DND-41 (cell line): ENCODE results near the gene LIN54.

Source experiments
- ATAC-seq: fragments of 200-7000 bp; cut with Tn5 transposase; 3 replicates; pipeline ENCODE4 v1.9.1; 2021; ENCODE audit warnings: low read depth; ENCODE audit not compliant: insufficient read depth
- DNase-seq: peaks from one replicate; pipeline ENCODE4 v3.0.0-alpha.2; 2020
- H2AFZ ChIP-seq: 2 replicates; pipeline ENCODE4 v1.6.0; 2012; ENCODE audit warnings: low read depth, low read length
- H3K27ac ChIP-seq: 2 replicates; pipeline ENCODE4 v1.5.1; 2012; ENCODE audit warnings: low read length, inconsistent platforms
- H3K27me3 ChIP-seq: fragments of 200-600 bp; sonication (generic); 2 replicates; pipeline ENCODE4 v1.6.0; 2012; ENCODE audit warnings: low read length, mild to moderate bottlenecking, inconsistent platforms; ENCODE audit not compliant: insufficient read depth, poor library complexity
- H3K36me3 ChIP-seq: 2 replicates; pipeline ENCODE4 v1.5.1; 2012; ENCODE audit warnings: low read length, inconsistent platforms; ENCODE audit not compliant: insufficient read depth
- H3K4me1 ChIP-seq: 2 replicates; pipeline ENCODE4 v1.5.1; 2012; ENCODE audit warnings: mild to moderate bottlenecking, low read length; ENCODE audit not compliant: insufficient read depth
- H3K4me2 ChIP-seq: 2 replicates; pipeline ENCODE4 v1.6.0; 2012; ENCODE audit warnings: mild to moderate bottlenecking, moderate library complexity, low read length, inconsistent platforms; ENCODE audit not compliant: insufficient read depth
- H3K4me3 ChIP-seq, 2 experiments: fragments of 200-600 bp in 1 of 2; shearing (Covaris generic) in 1 of 2; 2 replicates each; pipeline ENCODE4 v1.5.1; 2012 to 2016; ENCODE audit warnings: inconsistent platforms in 2 of 2, low read length in 2 of 2, mild to moderate bottlenecking in 2 of 2, low read depth in 1 of 2, moderate library complexity in 1 of 2
- H3K79me2 ChIP-seq: 2 replicates; pipeline ENCODE4 v1.6.0; 2012; ENCODE audit warnings: low read length, inconsistent platforms; ENCODE audit not compliant: insufficient read depth
- H3K9ac ChIP-seq: 2 replicates; pipeline ENCODE4 v1.6.0; 2012; ENCODE audit warnings: low read depth, mild to moderate bottlenecking, inconsistent platforms, low read length, moderate library complexity
- H3K9me3 ChIP-seq: 2 replicates; pipeline ENCODE4 v1.5.1; 2012; ENCODE audit warnings: low read length, moderate library complexity, mild to moderate bottlenecking, inconsistent platforms; ENCODE audit not compliant: insufficient read depth, severe bottlenecking
- H4K20me1 ChIP-seq: 2 replicates; pipeline ENCODE4 v1.6.0; 2012; ENCODE audit warnings: low read length; ENCODE audit not compliant: insufficient read depth
- CTCF ChIP-seq: IDR thresholded peaks from 2 replicates; pipeline ENCODE4 v1.5.1; 2012; ENCODE audit warnings: borderline replicate concordance, low read length, moderate library complexity, mild to moderate bottlenecking; ENCODE audit not compliant: poor library complexity, severe bottlenecking; ENCODE audit errors: extremely low read depth
- EZH2 ChIP-seq: IDR thresholded peaks from 3 replicates; pipeline ENCODE4 v1.6.1; 2012; ENCODE audit warnings: borderline replicate concordance, low read depth, mild to moderate bottlenecking, moderate library complexity, low read length, inconsistent platforms; ENCODE audit not compliant: severe bottlenecking

LIN54 gene

DNA sequence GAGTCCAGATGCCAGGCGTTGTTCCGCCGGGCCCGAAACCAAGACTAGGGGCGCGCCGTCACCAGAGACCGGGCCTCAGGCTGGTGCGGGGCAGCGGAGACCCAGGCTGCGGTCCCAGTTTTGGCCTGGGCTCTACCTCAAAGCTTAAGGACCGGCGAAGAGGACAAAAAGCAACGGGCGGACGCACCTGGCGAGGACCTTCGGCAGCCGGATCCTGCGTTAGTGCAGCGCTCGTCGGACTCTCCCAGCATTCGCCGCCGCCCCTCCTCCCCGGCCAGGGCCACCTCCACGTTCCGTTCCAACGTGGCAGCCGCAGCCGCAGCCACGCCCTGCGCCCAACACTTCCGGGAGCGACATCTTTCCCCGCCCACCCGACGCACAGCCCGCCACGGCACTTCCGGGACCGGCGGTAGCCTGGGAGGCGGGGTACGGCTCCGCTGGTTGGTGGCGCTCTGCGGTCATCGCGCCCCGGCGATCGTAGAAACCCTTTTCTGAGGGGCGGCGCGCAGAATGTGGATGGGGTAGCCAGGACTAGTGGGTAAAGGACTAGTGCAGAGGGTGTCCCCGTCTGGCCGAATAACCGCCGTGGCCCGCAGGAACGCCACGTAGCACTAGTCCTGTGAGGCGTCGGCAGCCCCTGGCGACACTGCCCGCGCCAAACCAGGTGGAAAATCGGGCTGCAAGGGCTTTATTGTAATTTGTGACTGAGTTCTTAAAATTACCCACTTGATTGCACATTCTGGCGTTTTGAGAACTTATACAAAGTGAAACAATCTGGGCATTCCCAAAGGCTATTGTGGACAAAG is 119.5 kb downstream of the LIN54 start, which contains the start of gene SEC31A:
TSS of gene SEC31A (minus strand) at position 253 of the 806 bp plus-strand sequence. CDS start 9,217 bp downstream, outside the sequence.
- Histone ChIP-seq H3K4me1 (peaks cover 52% of the 10 kb centered on the region), H3K9ac (peak within 1 kb of the TSS; percentile 93), H3K4me2 (peak within 1 kb of the TSS; percentile 80), H3K27ac (peak within 1 kb of the TSS; percentile 92), H3K9me3 (no peaks in the 10 kb centered on the region), H3K79me2 (peaks cover 74% of the 10 kb centered on the region), H4K20me1 (peaks cover 6% of the 10 kb centered on the region; the same call in 1 of the 2 replicates), H3K4me3 (peak within 1 kb of the TSS; percentile 94 to 95), H3K27me3 (no peaks in the 10 kb centered on the region), H3K36me3 (peaks cover 30% of the 10 kb centered on the region), H2AFZ (peak within 1 kb of the TSS; percentile 84)
- DNase-seq (peak; percentile 97), ATAC-seq (peak; percentile 93)
- TF ChIP-seq EZH2 (no peak), CTCF (no peak)

DNA sequence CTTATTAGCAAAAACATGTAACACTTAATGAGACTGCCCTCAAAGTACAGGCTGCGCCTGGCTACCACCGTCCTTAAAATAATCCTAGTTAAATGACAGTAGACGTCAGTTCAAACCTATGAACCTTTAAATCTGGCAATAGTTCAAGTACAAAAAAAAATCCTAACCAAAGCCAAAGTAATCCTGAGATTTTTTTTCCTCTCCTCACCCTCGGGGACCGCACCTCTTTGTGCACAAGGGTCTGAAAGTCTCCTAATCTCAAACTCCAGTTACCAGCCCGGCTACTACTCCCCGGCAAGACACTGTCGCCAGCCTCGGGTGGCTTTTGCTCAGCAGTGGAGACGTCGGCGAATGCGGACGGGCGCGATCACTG is 120.1 kb downstream of the LIN54 start:
- DNase-seq, result no peak
- Histone ChIP-seq H3K36me3 (peaks cover 24% of the 10 kb centered on the region), H3K27me3 (no peaks in the 10 kb centered on the region), H3K4me3 (peak overlapping the region; percentile 94 to 95), H3K79me2 (peaks cover 74% of the 10 kb centered on the region), H3K27ac (peak overlapping the region; percentile 92), H3K9ac (peak overlapping the region; percentile 93), H2AFZ (peak overlapping the region; percentile 84), H3K4me2 (peak overlapping the region; percentile 80), H3K4me1 (peaks cover 46% of the 10 kb centered on the region), H4K20me1 (0 out of 2 replicates have a peak, but pooled peaks cover 3% of the 10 kb centered on the region), H3K9me3 (no peaks in the 10 kb centered on the region)
- no peak for ATAC-seq
- TF ChIP-seq CTCF (no peak), EZH2 (no peak)

GRCh38 chr4:82889287-82889686 is 121.3 kb downstream of the LIN54 start:
- ATAC-seq, result no peak
- Histone ChIP-seq H2AFZ (no peak overlapping the region), H3K4me3 (peak overlapping the region; percentile 94 to 95; a peak in 3 of 4 replicates), H3K9ac (peak overlapping the region; percentile 93), H3K36me3 (peaks cover 12% of the 10 kb centered on the region), H3K4me2 (peak overlapping the region; percentile 80), H3K9me3 (no peaks in the 10 kb centered on the region), H3K4me1 (peaks cover 46% of the 10 kb centered on the region), H3K79me2 (peaks cover 75% of the 10 kb centered on the region), H3K27me3 (no peaks in the 10 kb centered on the region), H4K20me1 (0 out of 2 replicates have a peak, but pooled peaks cover 3% of the 10 kb centered on the region), H3K27ac (no peak overlapping the region)
- TF ChIP-seq EZH2, result no peak
- no peak for DNase-seq
